ENCODE data around the gene SKIDA1. TPM values are rescaled to one million over a fixed set of nuclear protein-coding genes. Genes with fewer than 3 reads are reported as not detected.
A peak's percentile ranks its signal among the peaks of the same experiment; 100 is the strongest.

Gene SKIDA1
- total RNA-seq, 1 donor from 2014 or later = 1.3 TPM

GRCh38 chr10:21498377-21498776 lies 27.1 kb downstream of the SKIDA1 start:
- peak overlapping the region; percentile 6 for H3K4me3 Mint-ChIP-seq (ENCODE audit: unreplicated experiment)
- peaks cover 20% of the 10 kb centered on the region for H3K4me1 Mint-ChIP-seq (ENCODE audit: low read depth, unreplicated experiment)
- H3K36me3 Mint-ChIP-seq (ENCODE audit: unreplicated experiment) = no peaks in the 10 kb centered on the region
- no peak for DNase-seq
- H3K27ac Mint-ChIP-seq (ENCODE audit: unreplicated experiment) = no peak overlapping the region
- H3K27me3 Mint-ChIP-seq (ENCODE audit: unreplicated experiment) = peaks cover 14% of the 10 kb centered on the region
- no peak for TF ChIP-seq CTCF (IDR thresholded peaks at IDR 0.05; ENCODE audit: partially characterized antibody, unreplicated experiment)
- H3K9me3 Mint-ChIP-seq (ENCODE audit: unreplicated experiment) = peaks cover 14% of the 10 kb centered on the region

GRCh38 chr10:21497177-21497807 lies 28.2 kb downstream of the SKIDA1 start:
- peak overlapping the region; percentile 82 for H3K4me3 Mint-ChIP-seq (ENCODE audit: unreplicated experiment)
- H3K27ac Mint-ChIP-seq (ENCODE audit: unreplicated experiment) = peak overlapping the region; percentile 33
- no peaks in the 10 kb centered on the region for H3K36me3 Mint-ChIP-seq (ENCODE audit: unreplicated experiment)
- H3K27me3 Mint-ChIP-seq (ENCODE audit: unreplicated experiment) = peaks cover 14% of the 10 kb centered on the region
- no peak for TF ChIP-seq CTCF (IDR thresholded peaks at IDR 0.05; ENCODE audit: partially characterized antibody, unreplicated experiment)
- peaks cover 14% of the 10 kb centered on the region for H3K9me3 Mint-ChIP-seq (ENCODE audit: unreplicated experiment)
- H3K4me1 Mint-ChIP-seq (ENCODE audit: low read depth, unreplicated experiment) = peaks cover 12% of the 10 kb centered on the region
- peak; percentile 73 for DNase-seq

GRCh38 chr10:21496343-21497176 lies 28.9 kb downstream of the SKIDA1 start:
- DNase-seq = peak; percentile 73
- Mint-ChIP-seq H3K27me3 (ENCODE audit: unreplicated experiment) (peaks cover 14% of the 10 kb centered on the region), H3K4me1 (ENCODE audit: low read depth, unreplicated experiment) (peaks cover 7% of the 10 kb centered on the region), H3K27ac (ENCODE audit: unreplicated experiment) (peak overlapping the region; percentile 68), H3K36me3 (ENCODE audit: unreplicated experiment) (no peaks in the 10 kb centered on the region), H3K4me3 (ENCODE audit: unreplicated experiment) (peak overlapping the region; percentile 89), H3K9me3 (ENCODE audit: unreplicated experiment) (peaks cover 12% of the 10 kb centered on the region)
- no peak for TF ChIP-seq CTCF (IDR thresholded peaks at IDR 0.05; ENCODE audit: partially characterized antibody, unreplicated experiment)

GRCh38 chr10:21495752-21496342 lies 29.6 kb downstream of the SKIDA1 start:
- Mint-ChIP-seq H3K9me3 (ENCODE audit: unreplicated experiment) (peaks cover 12% of the 10 kb centered on the region), H3K27ac (ENCODE audit: unreplicated experiment) (peak overlapping the region; percentile 68), H3K27me3 (ENCODE audit: unreplicated experiment) (peaks cover 13% of the 10 kb centered on the region), H3K36me3 (ENCODE audit: unreplicated experiment) (no peaks in the 10 kb centered on the region), H3K4me3 (ENCODE audit: unreplicated experiment) (peak overlapping the region; percentile 96), H3K4me1 (ENCODE audit: low read depth, unreplicated experiment) (peaks cover 7% of the 10 kb centered on the region)
- peak; percentile 99 for TF ChIP-seq CTCF (IDR thresholded peaks at IDR 0.05; ENCODE audit: partially characterized antibody, unreplicated experiment)
- DNase-seq = peak; percentile 94
